Fibroblast of upper back skin (primary cell): Measurements from ENCODE around the gene DYNLT3.

Experiments used
- DNase-seq: peaks from one replicate; pipeline ENCODE4 v3.0.0-alpha.2; 2013

DYNLT3 gene

DNA sequence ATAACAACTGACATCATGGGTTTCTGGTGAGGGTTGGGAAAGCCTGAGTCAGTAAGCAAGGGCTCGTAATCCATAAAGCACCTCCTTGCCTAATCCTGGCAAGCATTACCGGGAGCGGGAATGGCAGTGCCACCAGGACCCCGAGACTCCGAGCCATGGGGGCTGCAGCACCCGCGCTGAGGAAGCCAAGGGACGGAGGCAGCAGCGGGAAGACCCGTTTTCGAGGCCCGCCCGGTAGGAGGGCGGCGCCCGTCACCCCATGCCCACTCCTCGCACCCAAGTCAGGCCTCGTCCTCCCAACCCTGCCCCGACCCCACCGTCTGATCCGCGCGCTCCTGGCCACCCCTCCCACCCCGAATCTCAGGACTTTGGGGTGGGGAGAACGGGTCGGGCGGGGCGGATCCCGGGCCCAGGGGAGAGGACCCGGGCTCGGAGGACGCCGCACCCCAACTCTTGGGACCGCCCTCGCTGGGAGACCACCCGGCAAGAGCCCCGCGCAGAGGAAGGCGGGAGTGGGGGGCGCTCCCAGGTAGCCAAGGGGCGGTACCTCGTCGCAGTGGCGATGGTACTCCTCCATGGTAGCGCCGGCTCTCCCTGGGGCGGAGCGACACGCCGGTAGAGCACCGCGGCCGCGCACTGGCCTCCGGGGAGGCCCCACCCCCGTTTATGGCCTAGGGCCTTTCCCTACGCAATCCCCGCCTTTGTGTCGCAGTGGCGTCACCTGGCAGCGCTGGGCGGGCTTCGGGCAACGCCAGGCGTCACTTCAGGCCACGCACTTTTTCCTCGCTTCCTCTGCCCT lies at the start of gene DYNLT3:
DYNLT3 (minus strand) TSS at position 638 of the 799 bp plus-strand sequence; CDS start at position 577, 61 bp downstream.
- peak; percentile 67 for DNase-seq

DNA sequence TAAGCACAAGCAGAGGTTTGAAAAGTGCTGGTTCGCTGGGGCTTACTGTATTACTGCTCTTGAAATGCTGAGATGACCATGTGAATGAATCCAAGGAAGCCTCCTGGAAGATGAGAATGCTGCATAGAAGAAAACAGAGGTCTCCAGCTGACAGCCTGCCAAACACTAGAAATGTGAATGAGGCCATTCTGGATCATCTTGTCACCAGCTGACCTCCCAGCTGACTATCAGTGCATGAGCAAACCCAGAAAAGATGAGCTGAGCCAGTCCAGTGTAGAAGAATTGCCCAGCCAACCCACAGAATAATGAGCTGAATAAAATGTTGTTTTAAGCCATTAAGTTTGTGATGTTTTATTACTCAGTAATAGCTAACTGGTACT lies 49.1 kb upstream of the DYNLT3 start:
- peak; percentile 12 for DNase-seq

DNA sequence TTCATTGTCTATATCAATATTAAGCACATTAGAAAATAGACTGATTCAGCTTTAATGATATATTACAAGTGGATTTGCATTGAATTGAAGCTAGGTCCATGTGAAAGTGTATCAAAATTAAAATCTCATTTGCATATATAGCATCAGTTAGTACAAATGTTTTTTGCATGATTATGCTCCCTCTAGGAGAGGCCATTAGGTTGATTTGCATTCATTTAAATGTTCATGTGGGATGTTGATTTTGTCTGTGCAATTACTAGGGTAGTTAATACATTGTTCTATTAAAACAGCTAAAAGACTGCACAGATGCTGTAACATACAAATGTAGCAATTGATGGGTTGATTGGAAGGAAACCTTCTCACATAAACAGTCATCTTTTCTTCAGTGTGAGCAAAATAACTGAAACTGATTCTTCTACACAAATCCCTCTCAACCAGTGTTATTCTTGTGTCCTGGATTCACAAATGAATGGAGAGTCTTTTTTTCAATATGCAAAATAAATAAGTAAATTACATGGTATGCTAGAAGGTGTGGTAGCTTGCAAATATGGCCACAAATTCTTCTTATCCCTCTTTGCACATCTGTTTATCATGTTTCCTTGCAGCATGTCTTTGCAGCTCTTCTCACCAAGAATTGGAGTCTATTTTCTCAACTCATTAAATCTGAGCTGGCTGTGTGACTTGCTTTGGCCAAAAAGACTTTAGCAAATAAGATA lies 48.6 kb upstream of the DYNLT3 start:
- DNase-seq: no peak

DNA sequence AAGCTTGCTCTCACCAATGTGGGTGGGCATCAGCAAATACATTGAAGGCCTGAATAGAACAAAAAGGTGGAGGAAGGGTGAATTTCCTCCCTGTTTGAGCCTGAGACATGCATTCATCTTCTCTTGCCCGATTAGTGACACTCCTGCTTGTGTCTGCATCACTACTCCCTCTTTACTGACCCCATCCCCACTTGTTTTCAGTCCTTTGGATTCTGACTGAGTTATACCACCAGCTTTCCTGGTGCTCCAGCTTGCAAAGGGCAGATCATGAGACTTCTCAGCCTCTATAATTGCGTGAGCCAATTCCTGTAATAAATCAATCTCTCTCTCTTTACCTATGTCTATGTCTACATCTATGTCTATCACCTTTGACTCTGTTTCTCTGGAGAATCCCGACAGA lies 47.4 kb upstream of the DYNLT3 start:
- DNase-seq: no peak

- no peak for DNase-seq
Observed at GRCh38 chrX:37888010-37888409, 40.6 kb upstream of the DYNLT3 start.

DNA sequence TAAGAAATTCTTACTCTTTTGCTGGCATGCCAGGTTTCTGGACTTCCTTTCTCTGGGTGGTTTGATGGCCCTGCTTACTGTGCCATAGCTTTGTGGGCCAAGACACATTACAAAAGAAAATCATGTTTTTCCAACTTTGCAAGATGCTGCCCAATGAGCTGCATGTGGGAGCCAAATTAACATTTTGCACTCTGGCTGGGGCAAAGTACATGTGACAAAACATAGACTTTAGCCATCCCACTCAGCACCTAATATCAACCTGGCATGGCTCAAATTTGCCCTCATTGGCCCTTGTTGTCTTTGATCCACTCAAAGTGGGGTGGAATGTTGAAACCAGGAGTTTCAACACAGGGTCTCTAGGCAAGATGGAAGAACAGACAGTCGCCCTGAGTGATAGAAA lies 40.0 kb upstream of the DYNLT3 start:
- no peak for DNase-seq

GRCh38 chrX:37883196-37883595 lies 35.8 kb upstream of the DYNLT3 start:
- DNase-seq: no peak

DNA sequence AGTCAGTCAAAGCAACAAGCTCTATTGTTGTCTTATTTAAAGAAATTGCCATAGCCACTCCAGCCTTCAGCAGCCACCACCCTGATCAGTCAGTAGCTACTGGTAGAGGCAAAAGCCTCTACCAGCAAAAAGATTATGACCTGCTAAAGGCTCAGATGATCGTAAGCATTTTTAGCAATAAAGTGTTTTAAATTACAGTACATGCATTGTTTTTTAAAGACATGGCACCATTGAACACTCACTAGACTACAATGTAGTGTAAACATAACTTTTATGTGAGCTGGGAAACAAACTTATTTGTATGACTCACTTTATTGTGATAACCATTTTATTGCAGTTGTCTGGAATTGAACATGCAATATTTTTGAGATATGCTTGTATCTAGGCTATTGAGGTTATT lies 32.3 kb upstream of the DYNLT3 start:
- DNase-seq: no peak

DNA sequence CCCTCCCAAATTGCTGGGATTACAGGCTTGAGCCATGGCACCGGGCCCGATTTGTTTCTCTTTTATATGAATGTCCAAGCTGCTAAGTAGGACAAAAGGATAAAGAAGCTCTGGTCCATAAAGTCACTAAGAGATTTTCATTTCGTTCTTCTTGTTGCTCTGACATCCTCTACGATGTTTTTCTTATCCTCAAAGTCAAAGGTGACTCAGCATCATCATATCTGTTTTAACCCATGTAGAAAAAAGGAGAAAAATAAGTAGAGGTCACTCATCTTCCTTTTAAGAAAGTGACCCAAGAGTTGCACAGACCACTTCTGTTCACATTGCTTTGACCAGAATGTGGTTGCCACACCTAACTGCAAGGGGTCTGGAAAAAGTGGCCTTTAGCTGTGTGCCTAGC lies 29.3 kb upstream of the DYNLT3 start:
- no peak for DNase-seq

DNA sequence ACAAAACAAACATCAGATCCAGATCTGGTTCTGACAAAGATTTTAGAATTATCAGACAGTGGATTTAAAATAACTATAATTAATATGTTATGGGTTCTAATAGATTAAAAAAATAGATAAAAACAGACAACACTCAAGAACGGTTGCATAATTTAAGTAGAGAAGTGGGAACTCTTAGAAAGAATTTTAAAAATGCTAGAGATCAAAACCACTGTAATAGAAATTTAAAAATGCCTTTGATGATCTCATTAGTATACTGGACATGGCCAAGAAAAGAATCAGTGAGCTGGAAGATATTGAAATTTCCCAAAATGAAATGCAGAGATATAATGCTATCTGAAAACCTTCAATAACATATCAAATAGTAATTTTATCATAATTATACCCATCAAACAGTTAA lies 28.3 kb upstream of the DYNLT3 start:
- DNase-seq: peak; percentile 1

DNA sequence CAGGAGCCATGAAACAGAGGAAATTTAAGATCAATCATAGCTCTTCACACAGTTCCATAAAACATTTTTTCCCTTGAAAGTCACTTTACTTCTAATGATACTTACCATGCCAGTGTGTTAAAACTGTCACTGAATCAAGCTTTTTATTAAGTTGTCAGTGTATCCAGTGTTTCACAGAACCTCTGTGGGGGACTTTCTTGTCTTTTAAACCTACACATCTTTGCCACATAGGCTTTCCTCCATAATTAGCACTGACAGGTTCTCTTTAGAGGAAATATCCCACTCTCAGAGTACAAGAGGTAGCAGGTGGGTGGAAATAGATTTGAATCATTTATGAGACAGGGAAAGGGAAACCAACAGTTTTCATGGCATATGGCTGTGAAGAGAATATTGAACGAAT lies 25.8 kb upstream of the DYNLT3 start:
- DNase-seq: no peak

GRCh38 chrX:37872303-37872655 lies 24.9 kb upstream of the DYNLT3 start:
- no peak for DNase-seq

DNA sequence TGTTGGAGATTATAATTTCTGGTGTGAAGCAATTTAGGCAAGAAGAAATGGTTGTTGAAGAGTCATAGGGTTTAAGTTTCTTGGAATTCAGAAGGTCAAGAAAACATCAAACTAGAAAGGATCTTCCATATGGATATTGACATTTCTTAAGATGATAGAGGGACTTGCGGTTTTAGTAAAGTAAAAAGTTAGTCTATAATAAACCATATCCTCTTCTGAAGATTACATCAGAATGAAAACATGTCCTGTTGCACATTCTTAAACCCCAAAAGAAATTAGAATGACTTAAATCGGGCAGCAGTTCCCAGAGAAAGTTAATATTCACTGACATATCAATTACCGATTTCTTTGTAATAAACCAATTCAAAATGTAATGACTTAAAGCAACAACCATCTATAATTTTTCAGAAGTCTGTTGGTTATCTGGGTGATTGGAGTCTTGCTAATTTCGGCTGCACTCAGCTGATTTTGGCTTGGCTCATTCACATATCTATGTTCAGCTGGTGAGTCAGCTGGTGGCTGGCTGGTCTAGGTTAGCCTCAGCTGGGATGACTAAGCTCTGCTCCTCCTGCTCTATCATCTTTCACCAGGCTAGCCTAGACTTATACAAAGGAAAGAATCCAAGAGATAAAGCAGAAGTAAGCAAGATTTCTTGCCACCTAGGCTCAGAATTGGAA lies 24.4 kb upstream of the DYNLT3 start:
- DNase-seq: peak; percentile 86

DNA sequence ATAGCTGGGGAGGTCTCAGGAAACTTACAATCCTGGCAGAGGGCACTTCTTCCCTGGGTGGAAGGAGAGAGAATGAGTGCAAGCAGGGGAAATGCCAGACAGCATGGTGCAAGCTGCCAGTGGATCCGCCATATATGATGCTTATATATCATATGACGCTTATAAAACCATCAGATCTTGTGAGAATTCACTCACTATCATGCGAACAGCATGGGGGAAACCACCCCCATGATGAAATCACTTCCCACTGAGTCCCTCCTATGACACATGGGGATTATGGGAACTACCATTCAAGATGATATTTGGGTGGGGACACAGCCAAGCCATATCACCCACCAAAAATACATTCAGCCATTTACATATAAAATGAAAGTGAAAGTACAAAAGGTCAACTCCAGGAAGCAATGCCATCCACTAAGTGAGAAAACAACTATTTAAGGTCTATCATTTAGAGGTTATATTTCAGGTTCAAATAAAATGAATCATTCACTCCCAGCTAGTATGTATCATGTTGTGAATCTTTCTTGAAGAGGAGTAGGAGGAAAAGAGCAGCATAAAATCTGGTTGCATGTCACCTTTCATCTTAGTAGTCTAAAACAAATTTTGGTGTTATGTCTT lies 20.3 kb upstream of the DYNLT3 start:
- DNase-seq: no peak

DNA sequence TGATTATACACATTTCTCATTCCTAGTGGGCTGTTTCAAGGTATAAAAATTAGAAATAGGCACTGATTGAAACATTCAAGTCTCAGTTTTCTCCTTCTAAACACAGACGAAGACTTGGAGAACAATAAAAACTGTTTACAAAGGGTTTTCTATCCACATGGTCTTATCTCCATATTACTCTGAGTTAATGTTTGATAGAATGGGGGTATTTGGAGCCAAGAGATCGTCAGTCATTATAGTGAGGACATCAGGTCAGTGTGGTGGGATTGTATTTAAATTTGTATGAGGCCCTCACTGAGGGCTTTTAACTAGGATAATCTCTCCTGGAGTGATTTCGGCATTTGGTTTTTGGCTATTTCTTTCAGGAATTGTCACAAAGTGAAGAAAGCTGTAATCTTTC lies 16.4 kb upstream of the DYNLT3 start:
- DNase-seq: no peak

- DNase-seq: no peak
Observed at GRCh38 chrX:37862851-37863250, 15.5 kb upstream of the DYNLT3 start.

DNA sequence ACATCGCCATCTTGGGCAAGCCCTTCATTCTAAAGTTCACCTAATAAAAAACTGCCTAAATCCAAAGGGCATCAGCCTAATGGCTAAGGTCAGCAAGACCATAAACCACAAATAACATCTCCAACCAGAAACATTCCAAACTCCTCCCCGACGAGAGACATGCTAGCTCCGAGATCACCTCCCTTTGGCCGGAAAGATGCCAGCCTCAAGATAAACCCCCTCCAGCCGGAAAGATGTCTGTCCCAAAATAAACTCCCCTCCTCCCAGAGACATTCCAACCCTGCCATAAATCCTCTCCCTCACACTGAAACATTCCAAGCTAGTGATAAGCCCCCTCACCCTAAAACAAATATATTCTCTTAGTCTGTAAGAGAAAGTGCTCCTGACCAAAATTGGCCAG lies 13.3 kb upstream of the DYNLT3 start:
- DNase-seq: peak; percentile 34

DNA sequence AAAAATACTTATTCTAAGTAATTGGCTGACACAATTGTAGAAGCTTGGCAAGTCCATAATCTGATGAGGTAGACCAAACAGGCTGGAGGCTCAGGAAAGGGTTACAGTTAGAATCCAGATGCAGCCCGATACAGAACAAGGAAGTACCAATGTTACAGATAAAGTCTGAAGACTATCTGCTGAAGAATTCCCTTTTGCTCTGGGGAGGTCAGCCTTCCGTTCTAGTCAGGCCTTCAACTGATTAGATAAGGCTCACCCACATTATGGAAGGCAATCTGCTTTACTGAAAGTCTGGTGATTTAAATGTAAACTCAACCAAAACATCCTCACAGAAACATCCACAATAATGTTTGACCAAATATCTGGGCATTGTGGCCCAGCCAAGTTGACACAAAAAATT lies 7.4 kb upstream of the DYNLT3 start:
- no peak for DNase-seq

GRCh38 chrX:37854148-37854547 lies 6.8 kb upstream of the DYNLT3 start:
- no peak for DNase-seq

DNA sequence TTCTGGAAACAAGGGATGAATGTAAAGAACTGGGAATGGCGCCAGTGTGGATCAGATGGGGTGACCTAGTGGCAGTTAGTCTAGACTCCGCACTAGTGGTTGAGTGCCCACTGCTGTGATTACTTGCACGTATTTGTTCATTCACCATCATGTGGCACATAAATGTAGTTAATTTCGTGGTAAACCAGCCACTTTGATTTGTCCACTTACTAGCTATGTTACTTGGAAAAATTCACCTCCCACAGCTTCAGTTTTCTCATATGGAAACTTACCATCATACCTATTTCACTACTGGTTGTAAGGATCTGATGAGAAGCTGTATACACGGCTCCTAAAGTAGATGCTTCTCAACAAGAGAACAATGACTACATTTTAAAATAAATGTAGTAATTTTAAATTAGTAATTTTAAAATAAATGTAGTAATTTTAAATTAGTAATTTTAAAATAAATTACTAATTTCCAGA lies 394 bp upstream of the DYNLT3 start:
- no peak for DNase-seq

DNA sequence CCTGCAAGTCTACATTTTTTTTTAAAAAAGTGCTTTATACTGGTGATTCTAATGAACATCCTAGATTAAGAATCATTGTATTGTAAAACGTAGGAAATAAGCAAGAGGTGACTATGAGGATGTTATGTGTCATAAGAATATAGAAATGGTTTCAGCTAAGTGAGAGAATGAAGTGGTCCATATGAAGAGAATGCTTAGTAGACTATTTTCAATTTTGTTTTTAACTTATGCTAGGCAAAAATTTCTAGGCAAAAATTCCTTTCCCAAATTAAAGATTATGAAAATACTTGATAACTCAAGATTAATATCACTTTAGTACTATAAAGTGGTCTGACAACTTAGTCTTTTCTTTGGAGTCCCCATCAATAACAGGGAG lies 825 bp downstream of the DYNLT3 start:
- DNase-seq: no peak

- no peak for DNase-seq
Observed at GRCh38 chrX:37846141-37846540, 1.2 kb downstream of the DYNLT3 start.

DNA sequence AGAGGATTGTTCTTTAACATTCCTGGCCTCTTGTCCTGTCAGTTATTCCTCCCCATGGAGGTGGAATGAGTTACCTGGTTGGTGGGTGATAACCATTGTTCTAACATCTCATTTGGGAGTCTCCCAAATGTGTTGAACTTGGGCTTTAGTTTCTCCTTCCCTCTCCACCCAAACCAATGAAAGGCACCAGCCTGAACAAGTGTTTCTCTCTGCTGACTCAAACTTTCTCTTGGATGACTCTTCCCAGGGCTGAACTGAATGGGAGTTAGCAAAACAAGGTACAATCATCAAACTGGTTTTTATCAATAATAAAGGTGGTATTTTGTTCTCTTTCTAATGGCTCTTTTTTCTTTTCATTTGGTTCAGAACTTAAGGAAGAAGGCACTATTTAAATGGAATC lies 2.7 kb downstream of the DYNLT3 start:
- DNase-seq: no peak

- no peak for DNase-seq
Observed at GRCh38 chrX:37840931-37841330, 6.4 kb downstream of the DYNLT3 start.
